Panc1 (cell line): Measurements from ENCODE around the gene GGPS1.

ENCODE experiments used
- POLR2AphosphoS5 ChIP-seq: IDR thresholded peaks from 2 replicates; pipeline ENCODE4 v1.6.1; 2012; ENCODE audit warnings: mild to moderate bottlenecking, low read depth, low read length, moderate library complexity
- REST ChIP-seq, 2 experiments: IDR thresholded peaks; 2 replicates each; pipeline ENCODE4 v1.6.1; 2011 to 2012; ENCODE audit warnings: low read depth in 2 of 2, control low read depth in 1 of 2, low read length in 1 of 2, mild to moderate bottlenecking in 1 of 2, moderate library complexity in 1 of 2; ENCODE audit not compliant: insufficient read depth in 1 of 2
- SIN3A ChIP-seq: IDR thresholded peaks from 2 replicates; pipeline ENCODE4 v1.6.1; 2012; ENCODE audit warnings: low read depth, mild to moderate bottlenecking, low read length, moderate library complexity, borderline replicate concordance; ENCODE audit not compliant: insufficient read depth
- TCF7L2 ChIP-seq: IDR thresholded peaks from 2 replicates; pipeline ENCODE4 v1.6.1; 2011; ENCODE audit warnings: mild to moderate bottlenecking, low read depth, low read length, inconsistent platforms
- TF ChIP-seq, protein P1 (sequence below): fragments of 450-650 bp; IDR thresholded peaks from 2 replicates; pipeline ENCODE4 v1.5.1; 2017; ENCODE audit warnings: mild to moderate bottlenecking

GRCh38 chr1:235357485-235358373 lies 29.4 kb downstream of the GGPS1 start:
- TF ChIP-seq REST (IDR thresholded peaks at IDR 0.05; ENCODE audit: insufficient read depth in 1 of 2, low read depth in 2 of 2, low read length in 1 of 2) (no peak), SIN3A (no peak), POLR2AphosphoS5 (no peak), TCF7L2 (no peak)
- TF ChIP-seq, protein P1, sequence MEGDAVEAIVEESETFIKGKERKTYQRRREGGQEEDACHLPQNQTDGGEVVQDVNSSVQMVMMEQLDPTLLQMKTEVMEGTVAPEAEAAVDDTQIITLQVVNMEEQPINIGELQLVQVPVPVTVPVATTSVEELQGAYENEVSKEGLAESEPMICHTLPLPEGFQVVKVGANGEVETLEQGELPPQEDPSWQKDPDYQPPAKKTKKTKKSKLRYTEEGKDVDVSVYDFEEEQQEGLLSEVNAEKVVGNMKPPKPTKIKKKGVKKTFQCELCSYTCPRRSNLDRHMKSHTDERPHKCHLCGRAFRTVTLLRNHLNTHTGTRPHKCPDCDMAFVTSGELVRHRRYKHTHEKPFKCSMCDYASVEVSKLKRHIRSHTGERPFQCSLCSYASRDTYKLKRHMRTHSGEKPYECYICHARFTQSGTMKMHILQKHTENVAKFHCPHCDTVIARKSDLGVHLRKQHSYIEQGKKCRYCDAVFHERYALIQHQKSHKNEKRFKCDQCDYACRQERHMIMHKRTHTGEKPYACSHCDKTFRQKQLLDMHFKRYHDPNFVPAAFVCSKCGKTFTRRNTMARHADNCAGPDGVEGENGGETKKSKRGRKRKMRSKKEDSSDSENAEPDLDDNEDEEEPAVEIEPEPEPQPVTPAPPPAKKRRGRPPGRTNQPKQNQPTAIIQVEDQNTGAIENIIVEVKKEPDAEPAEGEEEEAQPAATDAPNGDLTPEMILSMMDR, result no peak
